GM12878 (cell line): Measurements from ENCODE around the gene NHSL2. TPM values are rescaled to one million over a fixed set of nuclear protein-coding genes. Genes with fewer than 3 reads are reported as not detected.

Experiments used
- ATAC-seq: fragments of 200-7000 bp; cut with Tn5 transposase; 3 replicates; pipeline ENCODE4 v1.9.1; 2020; ENCODE audit warnings: mild to moderate bottlenecking, moderate library complexity
- BruUV-seq: library from RNA; stranded (reverse); fragments of 400-500 nt; replicated peaks from 2 replicates; lab custom pipeline; 2021; lab: Mats Ljungman, UMichigan
- CTCF ChIA-PET: fragments of 300-600 bp; sonication (Branson Sonifier 250); formaldehyde crosslinking; extraction: SDS; loops from one replicate; lab custom pipeline; 2021; ENCODE audit warnings: inconsistent platforms; lab: Yijun Ruan, JAX
- POLR2A ChIA-PET: fragments of 350-600 bp; formaldehyde crosslinking; extraction: SDS; loops from one replicate; lab custom pipeline; 2021; ENCODE audit warnings: inconsistent platforms; lab: Charles Lee
- RAD21 ChIA-PET: fragments of 300-600 bp; sonication (Branson Sonifier 250); formaldehyde crosslinking; loops from one replicate; lab custom pipeline; 2023; ENCODE audit warnings: antibody characterized with exemption; ENCODE audit not compliant: unreplicated experiment; lab: Charles Lee
- SMC1A ChIA-PET: fragments of 300-600 bp; sonication (Branson Sonifier 250); formaldehyde crosslinking; loops from one replicate; lab custom pipeline; 2023; ENCODE audit not compliant: unreplicated experiment, uncharacterized antibody; lab: Charles Lee
- DNase-seq: peaks from one replicate; pipeline ENCODE4 v3.0.0-alpha.2; 2011; ENCODE audit warnings: low read depth, low spot score
- FAIRE-seq: peaks from 3 replicates; lab custom pipeline; 2011; peaks lifted over from hg19 to GRCh38; lab: Jason Lieb, UNC
- H2AFZ ChIP-seq: 2 replicates; pipeline ENCODE4 v1.6.0; 2011; ENCODE audit warnings: low read depth, low read length, control low read depth; ENCODE audit not compliant: control insufficient read depth
- H3K27ac ChIP-seq: 2 replicates; pipeline ENCODE4 v1.5.1; 2011; ENCODE audit warnings: control low read depth; ENCODE audit not compliant: control insufficient read depth, insufficient read depth
- H3K27me3 ChIP-seq, 2 experiments: replicated peaks in 1 of 2; 2 replicates each; pipeline versions ENCODE4 v1.6.0 to v1.6.1; 2011; ENCODE audit warnings: low read length in 1 of 2; ENCODE audit not compliant: control insufficient read depth in 2 of 2, insufficient read depth in 2 of 2
- H3K36me3 ChIP-seq, 2 experiments: 2 replicates each; pipeline ENCODE4 v1.5.1; 2011; ENCODE audit warnings: low read length in 1 of 2; ENCODE audit not compliant: control insufficient read depth in 2 of 2, insufficient read depth in 2 of 2
- H3K4me1 ChIP-seq: 2 replicates; pipeline ENCODE4 v1.6.1; 2011; ENCODE audit warnings: mild to moderate bottlenecking, low read length, moderate library complexity, mixed read lengths; ENCODE audit not compliant: control insufficient read depth, insufficient read depth
- H3K4me2 ChIP-seq: 2 replicates; pipeline ENCODE4 v1.6.0; 2011; ENCODE audit warnings: control low read depth; ENCODE audit not compliant: control insufficient read depth, insufficient read depth
- H3K4me3 ChIP-seq: fragments of 200-600 bp; sonication (generic); 2 replicates; pipeline ENCODE4 v1.5.1; 2016
- H3K79me2 ChIP-seq: 2 replicates; pipeline ENCODE4 v1.6.0; 2011; ENCODE audit warnings: low read length; ENCODE audit not compliant: control insufficient read depth, insufficient read depth
- H3K9ac ChIP-seq: 2 replicates; pipeline ENCODE4 v1.8.0; 2011; ENCODE audit warnings: low read length, control low read depth, mixed read lengths; ENCODE audit not compliant: control insufficient read depth, insufficient read depth
- H3K9me3 ChIP-seq: replicated peaks from 3 replicates; pipeline ENCODE4 v1.5.1; 2011; ENCODE audit warnings: mild to moderate bottlenecking, low read length; ENCODE audit not compliant: control insufficient read depth, insufficient read depth
- H4K20me1 ChIP-seq: 2 replicates; pipeline ENCODE4 v1.6.0; 2011; ENCODE audit not compliant: control insufficient read depth, insufficient read depth
- BACH1 ChIP-seq: fragments of 450-650 bp; IDR thresholded peaks from 2 replicates; pipeline ENCODE4 v1.6.1; 2017; ENCODE audit warnings: mild to moderate bottlenecking, borderline replicate concordance
- BCLAF1 ChIP-seq: fragments of 450-650 bp; IDR thresholded peaks from 2 replicates; pipeline ENCODE4 v1.6.1; 2017; ENCODE audit warnings: antibody characterized with exemption, mild to moderate bottlenecking, moderate library complexity
- BMI1 ChIP-seq: fragments of 450-650 bp; IDR thresholded peaks from 2 replicates; pipeline ENCODE4 v1.6.1; 2016; ENCODE audit warnings: mild to moderate bottlenecking, moderate library complexity, borderline replicate concordance
- EED ChIP-seq: sonication (generic); IDR thresholded peaks from 2 replicates; pipeline ENCODE4 v1.6.1; 2016; ENCODE audit warnings: antibody characterized with exemption, low read depth
- ETV6 ChIP-seq, 2 experiments: fragments of 450-650 bp in 1 of 2; IDR thresholded peaks in 1 of 2; conservative IDR thresholded peaks in 1 of 2; 2 replicates each; pipeline ENCODE4 v1.6.1; 2014; ENCODE audit warnings: antibody characterized with exemption in 1 of 2, borderline replicate concordance in 1 of 2, low read depth in 1 of 2, mild to moderate bottlenecking in 1 of 2, moderate library complexity in 1 of 2
- KAT2A ChIP-seq: conservative IDR thresholded peaks from 2 replicates; pipeline ENCODE4 v1.6.1; 2011; ENCODE audit warnings: low read depth, low read length; ENCODE audit not compliant: control insufficient read depth
- SIN3A ChIP-seq: IDR thresholded peaks from 2 replicates; pipeline ENCODE4 v1.6.1; 2012; ENCODE audit warnings: low read depth, low read length, improper control_type of control experiment
- SKIL ChIP-seq: fragments of 450-650 bp; IDR thresholded peaks from 2 replicates; pipeline ENCODE4 v1.6.1; 2017; ENCODE audit warnings: mild to moderate bottlenecking, low read depth, inconsistent platforms; ENCODE audit not compliant: poor library complexity, severe bottlenecking
- SUZ12 ChIP-seq: fragments of 200-600 bp; sonication (generic); IDR thresholded peaks from one replicate; pipeline ENCODE4 v1.6.1; 2018; ENCODE audit warnings: antibody characterized with exemption, mild to moderate bottlenecking; ENCODE audit not compliant: unreplicated experiment
- ZBTB40 ChIP-seq: fragments of 450-650 bp; IDR thresholded peaks from 2 replicates; pipeline ENCODE4 v1.6.1; 2016; ENCODE audit warnings: mild to moderate bottlenecking, moderate library complexity, borderline replicate concordance
- ZNF622 ChIP-seq: fragments of 450-650 bp; IDR thresholded peaks from 2 replicates; pipeline ENCODE4 v1.6.1; 2017; ENCODE audit warnings: mild to moderate bottlenecking, inconsistent platforms
- ZZZ3 ChIP-seq: IDR thresholded peaks from 2 replicates; pipeline ENCODE4 v1.6.1; 2011; ENCODE audit warnings: low read depth; ENCODE audit not compliant: control insufficient read depth, insufficient read length
- WGBS: methylation state at CpG from one replicate; pipeline ENCODE4 v1.1.6; 2016; ENCODE audit warnings: low lambda C conversion rate; ENCODE audit not compliant: insufficient replicate concordance, insufficient coverage; ENCODE audit errors: missing lambda C conversion rate; 5-methylcytosine and 5-hydroxymethylcytosine counted together
- in situ Hi-C: fragments of 300-500 bp; cut with MboI; formaldehyde crosslinking; loops from 9 replicates; pipeline ENCODE4 v1.14.3; 2018; ENCODE audit warnings: mixed read lengths
- intact Hi-C: fragments of 100-400 bp; cut with micrococcal nuclease; formaldehyde crosslinking; loops from one replicate; pipeline ENCODE4 v1.14.2; 2022; ENCODE audit not compliant: unreplicated experiment
- polyA plus RNA-seq, 11 experiments: library from polyadenylated mRNA; depleted of rRNA in 4 of 11; unstranded in 6 of 11; stranded (reverse) in 5 of 11; fragments of >200 nt; fragmentation: Nextera tagmentation in 4 of 11; fragmentation: Illumina TruSeq in 1 of 11; extraction: Ambion mirVana in 4 of 11; extraction: Trizol in 1 of 11; gene quantifications; 1 replicate in 1 of 11; 2 replicates in 10 of 11; pipeline versions ENCODE4 v1.2.1 to v1.2.3, GENCODE V29; 2011 to 2016; ENCODE audit warnings: inconsistent platforms in 2 of 11, missing spikeins in 2 of 11, low read depth in 1 of 11
- total RNA-seq, 4 experiments: library from RNA; depleted of rRNA in 3 of 4; stranded (reverse); fragments of >200 nt in 3 of 4; fragmentation: Illumina TruSeq in 1 of 4; extraction: Trizol in 1 of 4; gene quantifications; 2 replicates each; pipeline versions ENCODE4 v1.2.1 to v1.2.3, GENCODE V29; 2013 to 2021

The NHSL2 gene
- total and polyA plus RNA-seq, 10 of the 15 experiments (the other 5 are each of a cell fraction or from before 2014, with no cell fraction given) = 0.05 to 0.53 (median 0.07) TPM; not detected in 2

- TF ChIP-seq SKIL (no peak), BACH1 (no peak), BMI1 (no peak), SIN3A (no peak), ETV6 (conservative IDR thresholded peaks at IDR 0.05 in 1 of 2, IDR thresholded peaks at IDR 0.05 in 1 of 2; ENCODE audit: borderline replicate concordance in 1 of 2, low read depth in 1 of 2) (no peak), ZNF622 (no peak), KAT2A (no peak)
Measured at GRCh38 chrX:72129661-72130060, 219.0 kb downstream of the NHSL2 start (continued).

- 89% methylated on average over 12 of the region's 12 CpGs for WGBS
- H2AFZ ChIP-seq = no peak overlapping the region
- no peak for ATAC-seq
- no peaks in the 10 kb centered on the region for H3K36me3 ChIP-seq
- no peak overlapping the region for H3K4me3 ChIP-seq
- H3K9ac ChIP-seq = no peak overlapping the region
- peaks cover 0 to 8% of the 10 kb centered on the region in 2 experiments for H3K27me3 ChIP-seq
- H4K20me1 ChIP-seq = no peaks in the 10 kb centered on the region
- FAIRE-seq = no peak
- H3K79me2 ChIP-seq = no peaks in the 10 kb centered on the region
- in situ Hi-C loops (no loop called here), intact Hi-C loops (no loop called here)
- no peak overlapping the region for H3K27ac ChIP-seq
- CTCF ChIA-PET = interaction anchor here (1.0 to 9.8 kb wide), 2 partner anchors 110 to 131 kb away, joined by 3 to 81 read pairs; no protein-coding TSS in a partner anchor
- RAD21 ChIA-PET = no interaction called here
- POLR2A ChIA-PET = no interaction called here
- no peaks in the 10 kb centered on the region; the same call in 2 of the 3 replicates for H3K9me3 ChIP-seq
- 0 out of 2 replicates have a peak, but pooled peaks cover 2% of the 10 kb centered on the region for H3K4me1 ChIP-seq
- SMC1A ChIA-PET = no interaction called here
- BruUV-seq = no TSS peak
- no peak for DNase-seq
- H3K4me2 ChIP-seq = no peak overlapping the region
- TF ChIP-seq ZZZ3 (no peak), EED (no peak), BCLAF1 (no peak), ZBTB40 (no peak), SUZ12 (no peak)
Measured at GRCh38 chrX:72130156-72130761, 219.6 kb downstream of the NHSL2 start.
